ENCODE measurements around the gene PIK3C3. TPM values are rescaled to one million over a fixed set of nuclear protein-coding genes. Genes with fewer than 3 reads are reported as not detected.
"Not testable (repeated sequence)": the region's sequence is repeated elsewhere in the genome, so short reads cannot be mapped to it uniquely, and the experiment has no call there.

Gene PIK3C3
- total RNA-seq, 1 experiment from 2014 or later, result 23.0 TPM

DNA sequence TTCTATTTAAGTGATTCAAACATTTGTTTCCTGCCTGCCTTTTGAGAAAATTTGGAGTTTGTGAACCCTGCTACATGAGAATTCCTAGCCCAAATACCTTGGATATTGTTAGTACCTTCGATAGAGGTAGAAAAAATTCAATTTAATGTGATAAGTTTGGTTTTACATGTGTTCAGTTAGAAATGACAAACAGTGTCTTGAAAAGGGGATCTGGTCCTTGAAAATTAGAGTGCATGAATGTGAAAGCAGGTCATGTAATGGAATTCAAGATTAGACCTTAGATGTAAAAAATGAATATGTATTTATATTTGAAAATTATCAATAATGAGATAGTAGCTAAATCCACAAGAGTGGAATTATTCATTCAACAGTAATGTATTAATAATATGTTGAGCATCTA lies 70.5 kb downstream of the PIK3C3 start:
- no peak overlapping the region for H3K4me3 ChIP-seq (ENCODE audit: insufficient read depth, low read depth, low read length)
- DNase-seq, result no peak
- no peaks in the 10 kb centered on the region for H3K27me3 ChIP-seq (ENCODE audit: control insufficient read depth, insufficient read depth, low read length)
- H3K36me3 ChIP-seq (replicated peaks; ENCODE audit: control insufficient read depth, insufficient read depth, low read length), result no peaks in the 10 kb centered on the region

GRCh38 chr18:42025974-42026625 lies 71.1 kb downstream of the PIK3C3 start:
- Histone ChIP-seq H3K27me3 (ENCODE audit: control insufficient read depth, insufficient read depth, low read length) (no peaks in the 10 kb centered on the region), H3K36me3 (replicated peaks; ENCODE audit: control insufficient read depth, insufficient read depth, low read length) (no peaks in the 10 kb centered on the region), H3K4me3 (ENCODE audit: insufficient read depth, low read depth, low read length) (no peak overlapping the region)
- DNase-seq, result no peak

GRCh38 chr18:42028247-42028832 lies 73.3 kb downstream of the PIK3C3 start:
- H3K4me3 ChIP-seq (ENCODE audit: insufficient read depth, low read depth, low read length), result no peak overlapping the region
- H3K36me3 ChIP-seq (replicated peaks; ENCODE audit: control insufficient read depth, insufficient read depth, low read length), result no peaks in the 10 kb centered on the region; the same call in 1 of the 2 replicates
- H3K27me3 ChIP-seq (ENCODE audit: control insufficient read depth, insufficient read depth, low read length), result no peaks in the 10 kb centered on the region
- DNase-seq, result peak; percentile 16

DNA sequence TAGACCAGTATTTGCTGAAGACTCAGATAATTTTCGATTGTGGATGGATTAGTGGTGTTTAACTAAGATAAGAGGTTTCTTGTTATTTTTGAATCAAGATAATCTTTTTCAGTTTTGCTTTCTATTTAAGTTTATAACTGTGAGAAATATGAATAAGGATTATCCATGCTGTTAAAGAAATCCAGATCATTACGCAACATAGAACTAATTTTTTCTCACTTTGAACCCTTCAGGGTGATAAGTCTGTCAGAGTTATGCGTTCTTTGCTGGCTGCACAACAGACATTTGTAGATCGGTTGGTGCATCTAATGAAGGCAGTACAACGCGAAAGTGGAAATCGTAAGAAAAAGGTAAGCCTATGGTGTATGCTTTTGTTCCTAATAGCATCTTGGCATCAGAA lies 74.1 kb downstream of the PIK3C3 start:
- H3K27me3 ChIP-seq (ENCODE audit: control insufficient read depth, insufficient read depth, low read length), result no peaks in the 10 kb centered on the region
- H3K36me3 ChIP-seq (replicated peaks; ENCODE audit: control insufficient read depth, insufficient read depth, low read length), result no peaks in the 10 kb centered on the region; the same call in 1 of the 2 replicates
- no peak overlapping the region for H3K4me3 ChIP-seq (ENCODE audit: insufficient read depth, low read depth, low read length)
- DNase-seq, result no peak

GRCh38 chr18:42030586-42031182 lies 75.7 kb downstream of the PIK3C3 start:
- H3K36me3 ChIP-seq (replicated peaks; ENCODE audit: control insufficient read depth, insufficient read depth, low read length), result no peaks in the 10 kb centered on the region; the same call in 1 of the 2 replicates
- DNase-seq, result peak; percentile 36
- no peak overlapping the region for H3K4me3 ChIP-seq (ENCODE audit: insufficient read depth, low read depth, low read length)
- no peaks in the 10 kb centered on the region for H3K27me3 ChIP-seq (ENCODE audit: control insufficient read depth, insufficient read depth, low read length)

GRCh38 chr18:42032447-42032846 lies 77.4 kb downstream of the PIK3C3 start:
- no peaks in the 10 kb centered on the region; the same call in 1 of the 2 replicates for H3K36me3 ChIP-seq (replicated peaks; ENCODE audit: control insufficient read depth, insufficient read depth, low read length)

GRCh38 chr18:42033137-42033810 lies 78.2 kb downstream of the PIK3C3 start:
- DNase-seq, result no peak
- Histone ChIP-seq H3K36me3 (replicated peaks; ENCODE audit: control insufficient read depth, insufficient read depth, low read length) (no peaks in the 10 kb centered on the region; the same call in 1 of the 2 replicates), H3K27me3 (ENCODE audit: control insufficient read depth, insufficient read depth, low read length) (no peaks in the 10 kb centered on the region), H3K4me3 (ENCODE audit: insufficient read depth, low read depth, low read length) (no peak overlapping the region)

More at GRCh38 chr18:42032447-42032846, 77.4 kb downstream of the PIK3C3 start:
- no peak for DNase-seq
- Histone ChIP-seq H3K27me3 (ENCODE audit: control insufficient read depth, insufficient read depth, low read length) (no peaks in the 10 kb centered on the region), H3K4me3 (ENCODE audit: insufficient read depth, low read depth, low read length) (no peak overlapping the region)

GRCh38 chr18:42038936-42039335 lies 83.9 kb downstream of the PIK3C3 start:
- H3K4me3 ChIP-seq (ENCODE audit: insufficient read depth, low read depth, low read length), result no peak overlapping the region
- DNase-seq, result no peak
- no peaks in the 10 kb centered on the region; the same call in 1 of the 2 replicates for H3K36me3 ChIP-seq (replicated peaks; ENCODE audit: control insufficient read depth, insufficient read depth, low read length)
- H3K27me3 ChIP-seq (ENCODE audit: control insufficient read depth, insufficient read depth, low read length), result no peaks in the 10 kb centered on the region

- H3K4me3 ChIP-seq (ENCODE audit: insufficient read depth, low read depth, low read length), result no peak overlapping the region
- no peaks in the 10 kb centered on the region; the same call in 1 of the 2 replicates for H3K36me3 ChIP-seq (replicated peaks; ENCODE audit: control insufficient read depth, insufficient read depth, low read length)
- DNase-seq, result no peak
- no peaks in the 10 kb centered on the region for H3K27me3 ChIP-seq (ENCODE audit: control insufficient read depth, insufficient read depth, low read length)
Measured at GRCh38 chr18:42039396-42039795, 84.4 kb downstream of the PIK3C3 start.

- DNase-seq, result no peak
- Histone ChIP-seq H3K36me3 (replicated peaks; ENCODE audit: control insufficient read depth, insufficient read depth, low read length) (no peaks in the 10 kb centered on the region; the same call in 1 of the 2 replicates), H3K27me3 (ENCODE audit: control insufficient read depth, insufficient read depth, low read length) (no peaks in the 10 kb centered on the region)
Measured at GRCh38 chr18:42041793-42042192, 86.8 kb downstream of the PIK3C3 start.

DNA sequence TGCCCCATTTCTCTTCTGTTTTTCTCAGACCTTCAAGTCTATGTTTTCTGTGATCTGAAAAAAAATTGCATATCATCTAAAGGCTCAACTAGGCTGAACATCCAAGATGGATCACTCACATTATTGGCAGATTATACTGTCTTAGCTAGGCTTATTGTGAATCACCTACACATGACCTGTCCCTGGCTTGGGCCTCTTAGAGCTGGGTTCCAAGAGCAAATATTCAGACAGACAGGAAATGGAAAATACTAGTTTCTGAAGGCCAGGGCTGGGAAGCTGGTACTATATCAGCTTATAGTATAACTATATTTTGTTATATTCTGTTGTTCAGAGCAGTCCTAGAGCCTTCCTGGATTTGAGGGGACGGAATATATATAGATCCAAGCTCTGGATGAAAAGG lies 90.3 kb downstream of the PIK3C3 start:
- no peaks in the 10 kb centered on the region; the same call in 1 of the 2 replicates for H3K36me3 ChIP-seq (replicated peaks; ENCODE audit: control insufficient read depth, insufficient read depth, low read length)
- H3K27me3 ChIP-seq (ENCODE audit: control insufficient read depth, insufficient read depth, low read length), result no peaks in the 10 kb centered on the region
- H3K4me3 ChIP-seq (ENCODE audit: insufficient read depth, low read depth, low read length), result no peak overlapping the region
- no peak for DNase-seq

More at GRCh38 chr18:42041793-42042192, 86.8 kb downstream of the PIK3C3 start:
- no peak overlapping the region for H3K4me3 ChIP-seq (ENCODE audit: insufficient read depth, low read depth, low read length)

- Histone ChIP-seq H3K36me3 (replicated peaks; ENCODE audit: control insufficient read depth, insufficient read depth, low read length) (no peaks in the 10 kb centered on the region), H3K4me3 (ENCODE audit: insufficient read depth, low read depth, low read length) (no peak overlapping the region), H3K27me3 (ENCODE audit: control insufficient read depth, insufficient read depth, low read length) (no peaks in the 10 kb centered on the region)
- DNase-seq, result no peak
Measured at GRCh38 chr18:42047721-42048120, 92.7 kb downstream of the PIK3C3 start.

- no peaks in the 10 kb centered on the region for H3K27me3 ChIP-seq (ENCODE audit: control insufficient read depth, insufficient read depth, low read length)
- H3K36me3 ChIP-seq (replicated peaks; ENCODE audit: control insufficient read depth, insufficient read depth, low read length), result no peaks in the 10 kb centered on the region
- no peak overlapping the region for H3K4me3 ChIP-seq (ENCODE audit: insufficient read depth, low read depth, low read length)
- DNase-seq, result no peak
Measured at GRCh38 chr18:42048158-42048557, 93.1 kb downstream of the PIK3C3 start.

GRCh38 chr18:42049536-42049935 lies 94.5 kb downstream of the PIK3C3 start:
- not testable (repeated sequence) for H3K36me3 ChIP-seq (replicated peaks; ENCODE audit: control insufficient read depth, insufficient read depth, low read length); H3K27me3 ChIP-seq (ENCODE audit: control insufficient read depth, insufficient read depth, low read length); H3K4me3 ChIP-seq (ENCODE audit: insufficient read depth, low read depth, low read length); DNase-seq
